HCT116 (cell line): ENCODE data around the gene RND1. TPM values are rescaled to one million over a fixed set of nuclear protein-coding genes. Genes with fewer than 3 reads are reported as not detected.

Experiments used
- ATAC-seq: fragments of 200-7000 bp; cut with Tn5 transposase; 2 replicates; pipeline ENCODE4 v1.9.1; 2020; ENCODE audit warnings: mild to moderate bottlenecking, moderate library complexity
- BruUV-seq: library from RNA; stranded (reverse); fragments of 400-500 nt; replicated peaks from 2 replicates; lab custom pipeline; 2021; lab: Mats Ljungman, UMichigan
- CTCF ChIA-PET: fragments of 300-600 bp; sonication (Branson Sonifier 250); formaldehyde crosslinking; loops from one replicate; lab custom pipeline; 2021; ENCODE audit warnings: antibody characterized with exemption; lab: Charles Lee
- POLR2A ChIA-PET: fragments of 300-600, 350-600 bp; sonication (Branson Sonifier 250); formaldehyde crosslinking; loops from one replicate; lab custom pipeline; 2021; ENCODE audit warnings: antibody characterized with exemption; lab: Charles Lee
- RAD21 ChIA-PET, 2 experiments: fragments of 300-600 bp; sonication (Branson Sonifier 250); formaldehyde crosslinking; loops; one replicate each; lab custom pipeline; 2023; ENCODE audit warnings: low total read pairs in 2 of 2; ENCODE audit not compliant: uncharacterized antibody in 2 of 2, unreplicated experiment in 2 of 2, low non-redundant PET in 1 of 2; lab: Charles Lee
- DNase-seq: peaks from one replicate; pipeline ENCODE4 v3.0.0-alpha.2; 2010; ENCODE audit warnings: low read depth, low spot score
- H2AFZ ChIP-seq: fragments of 200-600 bp; shearing (Covaris generic), sonication (generic); 2 replicates; pipeline ENCODE4 v1.6.1; 2017; ENCODE audit warnings: low read depth, mixed run types, mixed read lengths, antibody characterized with exemption, low read length; ENCODE audit not compliant: poor library complexity, severe bottlenecking
- H3K27ac ChIP-seq: 2 replicates; pipeline ENCODE4 v1.5.1; 2012; ENCODE audit warnings: low read depth, low read length
- H3K27me3 ChIP-seq: fragments of 200-600 bp; sonication (generic); 2 replicates; pipeline ENCODE4 v1.6.1; 2016; ENCODE audit warnings: mixed run types, low read length, mixed read lengths; ENCODE audit not compliant: insufficient read depth
- H3K36me3 ChIP-seq, 2 experiments: fragments of 200-500 bp in 1 of 2; fragments of 200-600 bp in 1 of 2; sonication (Bioruptor generic) in 1 of 2; sonication (generic) in 1 of 2; 2 replicates each; pipeline versions ENCODE4 v1.5.1 to v1.6.1; 2014 to 2016; ENCODE audit warnings: low read length in 2 of 2, inconsistent platforms in 1 of 2, mixed read lengths in 1 of 2, mixed run types in 1 of 2; ENCODE audit not compliant: insufficient read depth in 2 of 2, control insufficient read depth in 1 of 2
- H3K4me1 ChIP-seq, 2 experiments: fragments of 200-600 bp in 1 of 2; sonication (generic) in 1 of 2; 2 replicates each; pipeline versions ENCODE4 v1.5.1 to v1.6.1; 2012 to 2017; ENCODE audit warnings: low read length in 2 of 2, inconsistent platforms in 1 of 2, mild to moderate bottlenecking in 1 of 2, mixed read lengths in 1 of 2, mixed run types in 1 of 2, moderate library complexity in 1 of 2; ENCODE audit not compliant: insufficient read depth in 2 of 2, control insufficient read depth in 1 of 2
- H3K4me2 ChIP-seq: fragments of 200-600 bp; sonication (generic); 2 replicates; pipeline ENCODE4 v1.6.1; 2017; ENCODE audit warnings: mixed run types, low read length, mixed read lengths
- H3K4me3 ChIP-seq, 2 experiments: fragments of 200-600 bp in 1 of 2; sonication (generic) in 1 of 2; replicated peaks in 1 of 2; 2 replicates each; pipeline ENCODE4 v1.5.1; 2011 to 2016; ENCODE audit warnings: low read length in 2 of 2, control low read depth in 1 of 2, low read depth in 1 of 2, mild to moderate bottlenecking in 1 of 2, mixed read lengths in 1 of 2, mixed run types in 1 of 2
- H3K79me2 ChIP-seq: fragments of 200-600 bp; sonication (generic); 2 replicates; pipeline ENCODE4 v1.6.1; 2017; ENCODE audit warnings: mild to moderate bottlenecking, mixed run types, low read length, moderate library complexity, mixed read lengths; ENCODE audit not compliant: insufficient read depth
- H3K9ac ChIP-seq: fragments of 200-600 bp; sonication (generic); 2 replicates; pipeline ENCODE4 v1.6.1; 2016; ENCODE audit warnings: low read length, mixed read lengths
- H3K9me2 ChIP-seq: fragments of 200-600 bp; sonication (generic), shearing (Covaris generic); 2 replicates; pipeline ENCODE4 v1.6.1; 2017; ENCODE audit warnings: mixed run types, mild to moderate bottlenecking, moderate library complexity; ENCODE audit not compliant: insufficient read depth
- H3K9me3 ChIP-seq, 2 experiments: fragments of 200-500 bp in 1 of 2; fragments of 200-600 bp in 1 of 2; sonication (Bioruptor generic) in 1 of 2; sonication (generic) in 1 of 2; 2 replicates each; pipeline ENCODE4 v1.6.1; 2014 to 2017; ENCODE audit warnings: low read length in 2 of 2, mixed read lengths in 2 of 2, inconsistent platforms in 1 of 2, low read depth in 1 of 2, mild to moderate bottlenecking in 1 of 2, mixed run types in 1 of 2, moderate library complexity in 1 of 2; ENCODE audit not compliant: control insufficient read depth in 1 of 2, insufficient read depth in 1 of 2
- H4K20me1 ChIP-seq: fragments of 200-600 bp; sonication (generic), shearing (Covaris generic); 2 replicates; pipeline ENCODE4 v1.6.1; 2017; ENCODE audit warnings: mixed run types, mild to moderate bottlenecking, moderate library complexity; ENCODE audit not compliant: insufficient read depth
- ATF3 ChIP-seq: IDR thresholded peaks from 2 replicates; pipeline ENCODE4 v1.6.1; 2012
- CEBPB ChIP-seq: IDR thresholded peaks from 2 replicates; pipeline ENCODE4 v1.6.1; 2012; ENCODE audit warnings: low read depth
- CTCF ChIP-seq, 3 experiments: fragments of 200-600 bp in 1 of 3; sonication (generic) in 1 of 3; IDR thresholded peaks in 2 of 3; conservative IDR thresholded peaks in 1 of 3; 2 replicates each; pipeline ENCODE4 v1.5.1; 2012 to 2017; ENCODE audit warnings: low read depth in 2 of 3, low read length in 2 of 3, antibody characterized with exemption in 1 of 3, borderline replicate concordance in 1 of 3, control low read depth in 1 of 3, mild to moderate bottlenecking in 1 of 3, mixed read lengths in 1 of 3, mixed run types in 1 of 3, moderate library complexity in 1 of 3; ENCODE audit not compliant: insufficient read depth in 1 of 3
- REST ChIP-seq: IDR thresholded peaks from 2 replicates; pipeline ENCODE4 v1.6.1; 2012; ENCODE audit warnings: low read depth
- SIN3A ChIP-seq: IDR thresholded peaks from 2 replicates; pipeline ENCODE4 v1.6.1; 2012; ENCODE audit warnings: low read depth
- SP1 ChIP-seq: IDR thresholded peaks from 2 replicates; pipeline ENCODE4 v1.6.1; 2012; ENCODE audit warnings: low read depth
- YY1 ChIP-seq: IDR thresholded peaks from 2 replicates; pipeline ENCODE4 v1.6.1; 2011; ENCODE audit warnings: low read length, low read depth, moderate library complexity, mild to moderate bottlenecking; ENCODE audit not compliant: insufficient replicate concordance; ENCODE audit errors: extremely low read depth
- ZFX ChIP-seq: fragments of 450-650 bp; IDR thresholded peaks from 2 replicates; pipeline ENCODE4 v1.6.1; 2017
- intact Hi-C: fragments of 100-400 bp; cut with micrococcal nuclease; formaldehyde crosslinking; loops from 2 replicates; pipeline ENCODE4 v1.10.0; 2022
- total RNA-seq: library from RNA; stranded (reverse); gene quantifications from one replicate; pipeline ENCODE4 v1.2.1, GENCODE V29; 2021; ENCODE audit not compliant: unreplicated experiment

Gene RND1
- total RNA-seq, 1 experiment from 2014 or later = 2.0 TPM

GRCh38 chr12:48858043-48858442, 7.6 kb downstream of the RND1 start:
- DNase-seq = no peak
- CTCF ChIA-PET = no interaction called here
- Histone ChIP-seq H3K4me3 (no peak overlapping the region), H4K20me1 (no peaks in the 10 kb centered on the region), H3K9me3 (no peaks in the 10 kb centered on the region), H3K4me1 (peaks cover under 1 to 1% of the 10 kb centered on the region in 2 experiments; a peak in 1 of 4 replicates), H3K27me3 (peaks cover 2% of the 10 kb centered on the region; the same call in 1 of the 2 replicates), H3K4me2 (no peak overlapping the region), H3K9ac (no peak overlapping the region), H3K27ac (no peak overlapping the region)
- POLR2A ChIA-PET = no interaction called here
- ATAC-seq = no peak
- intact Hi-C loops = no loop called here
- TF ChIP-seq ATF3 (no peak), SIN3A (no peak), ZFX (no peak), SP1 (no peak), YY1 (no peak), CEBPB (no peak), CTCF (IDR thresholded peaks at IDR 0.05 in 2 of 3, conservative IDR thresholded peaks at IDR 0.05 in 1 of 3; ENCODE audit: borderline replicate concordance in 1 of 3, insufficient read depth in 1 of 3, low read depth in 2 of 3, low read length in 2 of 3) (no peak), REST (no peak)
- TF ChIP-seq, all 23 proteins: peak for 0
- no peaks in the 10 kb centered on the region for H3K9me2 ChIP-seq
- no peaks in the 10 kb centered on the region for H3K79me2 ChIP-seq
- no peaks in the 10 kb centered on the region for H3K36me3 ChIP-seq
- no peak overlapping the region for H2AFZ ChIP-seq
- BruUV-seq = no TSS peak
- RAD21 ChIA-PET = no interaction called here
